Activated T-helper 17 cell treated with anti-CD3 and anti-CD28 coated beads, Interleukin-2, amount 50 U/mL, for 72 hours (primary cell): Measurements from ENCODE around the gene CRY1. TPM values are rescaled to one million over a fixed set of nuclear protein-coding genes. Genes with fewer than 3 reads are reported as not detected.
"Not testable (repeated sequence)": the region's sequence is repeated elsewhere in the genome, so short reads cannot be mapped to it uniquely, and the experiment has no call there.

Experiments
- ATAC-seq: fragments of 150-1000 bp; cut with Tn5 transposase; replicated peaks from 2 replicates; pipeline ENCODE4 v1.10.0; 2021; ENCODE audit warnings: mild to moderate bottlenecking, moderate library complexity
- H3K27ac Mint-ChIP-seq: one replicate; pipeline ENCODE4 v1.8.0; 2022; ENCODE audit warnings: mixed read lengths
- H3K27me3 Mint-ChIP-seq: one replicate; pipeline ENCODE4 v1.8.0; 2022; ENCODE audit warnings: mixed read lengths
- H3K36me3 Mint-ChIP-seq: one replicate; pipeline ENCODE4 v1.8.0; 2022; ENCODE audit warnings: low read depth, mild to moderate bottlenecking, mixed read lengths
- H3K4me1 Mint-ChIP-seq: one replicate; pipeline ENCODE4 v1.8.0; 2022; ENCODE audit warnings: mixed read lengths
- H3K4me3 Mint-ChIP-seq: one replicate; pipeline ENCODE4 v1.8.0; 2022; ENCODE audit warnings: mild to moderate bottlenecking, mixed read lengths
- H3K9me3 Mint-ChIP-seq: one replicate; pipeline ENCODE4 v1.8.0; 2022; ENCODE audit warnings: mixed read lengths
- total RNA-seq, 2 donors: library from RNA; stranded (reverse); gene quantifications; one replicate each; pipeline ENCODE4 v1.2.3, GENCODE V29; 2022

Gene CRY1
- total RNA-seq, 2 donors from 2014 or later, result 14.6 to 21.6 TPM

- Mint-ChIP-seq H3K9me3 (no peaks in the 10 kb centered on the region), H3K27me3 (peaks cover 4% of the 10 kb centered on the region), H3K4me1 (no peaks in the 10 kb centered on the region), H3K36me3 (no peaks in the 10 kb centered on the region), H3K4me3 (no peak overlapping the region), H3K27ac (no peak overlapping the region)
- ATAC-seq, result no peak
Observed at GRCh38 chr12:107096571-107096970, 3.2 kb upstream of the CRY1 start.

GRCh38 chr12:107094183-107094448 lies 767 bp upstream of the CRY1 start:
- H3K36me3 Mint-ChIP-seq, result no peaks in the 10 kb centered on the region
- H3K27me3 Mint-ChIP-seq, result peaks cover 4% of the 10 kb centered on the region
- H3K9me3 Mint-ChIP-seq, result no peaks in the 10 kb centered on the region
- H3K27ac Mint-ChIP-seq, result no peak overlapping the region
- no peak overlapping the region for H3K4me3 Mint-ChIP-seq
- ATAC-seq, result no peak
- H3K4me1 Mint-ChIP-seq, result no peaks in the 10 kb centered on the region

GRCh38 chr12:107092669-107093416 lies 506 bp downstream of the CRY1 start:
- no peaks in the 10 kb centered on the region for H3K4me1 Mint-ChIP-seq
- H3K9me3 Mint-ChIP-seq, result no peaks in the 10 kb centered on the region
- H3K27me3 Mint-ChIP-seq, result peaks cover 2% of the 10 kb centered on the region
- H3K36me3 Mint-ChIP-seq, result no peaks in the 10 kb centered on the region
- ATAC-seq, result peak; percentile 45
- no peak overlapping the region for H3K4me3 Mint-ChIP-seq
- no peak overlapping the region for H3K27ac Mint-ChIP-seq

- H3K4me3 Mint-ChIP-seq, result no peak overlapping the region
- no peaks in the 10 kb centered on the region for H3K9me3 Mint-ChIP-seq
- H3K36me3 Mint-ChIP-seq, result no peaks in the 10 kb centered on the region
- H3K27ac Mint-ChIP-seq, result no peak overlapping the region
- H3K4me1 Mint-ChIP-seq, result no peaks in the 10 kb centered on the region
- peak; percentile 21 for ATAC-seq
- no peaks in the 10 kb centered on the region for H3K27me3 Mint-ChIP-seq
Observed at GRCh38 chr12:107091989-107092641, 1.2 kb downstream of the CRY1 start.

GRCh38 chr12:107091381-107091780 lies 2.0 kb downstream of the CRY1 start:
- no peak overlapping the region for H3K4me3 Mint-ChIP-seq
- H3K36me3 Mint-ChIP-seq, result peaks cover 6% of the 10 kb centered on the region
- peaks cover 6% of the 10 kb centered on the region for H3K4me1 Mint-ChIP-seq
- ATAC-seq, result no peak
- no peaks in the 10 kb centered on the region for H3K27me3 Mint-ChIP-seq
- no peak overlapping the region for H3K27ac Mint-ChIP-seq
- H3K9me3 Mint-ChIP-seq, result no peaks in the 10 kb centered on the region

GRCh38 chr12:107090711-107091110 lies 2.6 kb downstream of the CRY1 start:
- Mint-ChIP-seq H3K4me1 (peaks cover 6% of the 10 kb centered on the region), H3K4me3 (no peak overlapping the region), H3K27ac (no peak overlapping the region), H3K9me3 (no peaks in the 10 kb centered on the region), H3K36me3 (peaks cover 6% of the 10 kb centered on the region), H3K27me3 (no peaks in the 10 kb centered on the region)
- no peak for ATAC-seq

GRCh38 chr12:107088912-107089311 lies 4.4 kb downstream of the CRY1 start:
- no peak overlapping the region for H3K27ac Mint-ChIP-seq
- no peaks in the 10 kb centered on the region for H3K9me3 Mint-ChIP-seq
- H3K36me3 Mint-ChIP-seq, result peaks cover 6% of the 10 kb centered on the region
- no peak overlapping the region for H3K4me3 Mint-ChIP-seq
- H3K27me3 Mint-ChIP-seq, result no peaks in the 10 kb centered on the region
- peaks cover 9% of the 10 kb centered on the region for H3K4me1 Mint-ChIP-seq
- ATAC-seq, result no peak

GRCh38 chr12:107086314-107086713 lies 7.0 kb downstream of the CRY1 start:
- Mint-ChIP-seq H3K4me1 (peaks cover 15% of the 10 kb centered on the region), H3K4me3 (no peak overlapping the region), H3K36me3 (peaks cover 12% of the 10 kb centered on the region), H3K9me3 (peaks cover 7% of the 10 kb centered on the region), H3K27ac (peak overlapping the region; percentile 37), H3K27me3 (no peaks in the 10 kb centered on the region)
- ATAC-seq, result no peak

- H3K4me1 Mint-ChIP-seq, result peaks cover 18% of the 10 kb centered on the region
- no peak for ATAC-seq
- H3K27me3 Mint-ChIP-seq, result no peaks in the 10 kb centered on the region
- H3K4me3 Mint-ChIP-seq, result no peak overlapping the region
- H3K27ac Mint-ChIP-seq, result no peak overlapping the region
- peaks cover 7% of the 10 kb centered on the region for H3K9me3 Mint-ChIP-seq
- peaks cover 10% of the 10 kb centered on the region for H3K36me3 Mint-ChIP-seq
Observed at GRCh38 chr12:107081778-107082177, 11.6 kb downstream of the CRY1 start.

GRCh38 chr12:107080299-107080698 lies 13.1 kb downstream of the CRY1 start:
- no peak overlapping the region for H3K4me3 Mint-ChIP-seq
- H3K4me1 Mint-ChIP-seq, result peaks cover 21% of the 10 kb centered on the region
- H3K36me3 Mint-ChIP-seq, result peaks cover 6% of the 10 kb centered on the region
- H3K9me3 Mint-ChIP-seq, result peaks cover 7% of the 10 kb centered on the region
- H3K27me3 Mint-ChIP-seq, result no peaks in the 10 kb centered on the region
- H3K27ac Mint-ChIP-seq, result no peak overlapping the region
- ATAC-seq, result no peak

- H3K27ac Mint-ChIP-seq, result no peak overlapping the region
- H3K36me3 Mint-ChIP-seq, result peaks cover 6% of the 10 kb centered on the region
- peaks cover 21% of the 10 kb centered on the region for H3K4me1 Mint-ChIP-seq
- peaks cover 7% of the 10 kb centered on the region for H3K9me3 Mint-ChIP-seq
- no peaks in the 10 kb centered on the region for H3K27me3 Mint-ChIP-seq
- ATAC-seq, result peak; percentile 89
- no peak overlapping the region for H3K4me3 Mint-ChIP-seq
Observed at GRCh38 chr12:107079172-107080011, 14.0 kb downstream of the CRY1 start.

- not testable (repeated sequence) for H3K9me3 Mint-ChIP-seq, H3K27me3 Mint-ChIP-seq, H3K27ac Mint-ChIP-seq, H3K4me3 Mint-ChIP-seq, ATAC-seq, H3K36me3 Mint-ChIP-seq
- peaks cover 25% of the 10 kb centered on the region for H3K4me1 Mint-ChIP-seq
Observed at GRCh38 chr12:107073266-107073665, 20.1 kb downstream of the CRY1 start.

- Mint-ChIP-seq H3K4me3 (no peak overlapping the region), H3K27me3 (no peaks in the 10 kb centered on the region), H3K9me3 (peaks cover 5% of the 10 kb centered on the region), H3K36me3 (peaks cover 11% of the 10 kb centered on the region), H3K4me1 (no peaks in the 10 kb centered on the region), H3K27ac (no peak overlapping the region)
- ATAC-seq, result no peak
Observed at GRCh38 chr12:107066691-107067090, 26.7 kb downstream of the CRY1 start.

GRCh38 chr12:107064687-107065086 lies 28.7 kb downstream of the CRY1 start:
- H3K36me3 Mint-ChIP-seq, result peaks cover 11% of the 10 kb centered on the region
- ATAC-seq, result no peak
- H3K4me3 Mint-ChIP-seq, result no peak overlapping the region
- H3K27me3 Mint-ChIP-seq, result no peaks in the 10 kb centered on the region
- H3K27ac Mint-ChIP-seq, result no peak overlapping the region
- H3K4me1 Mint-ChIP-seq, result no peaks in the 10 kb centered on the region
- peaks cover 5% of the 10 kb centered on the region for H3K9me3 Mint-ChIP-seq

GRCh38 chr12:107064243-107064642 lies 29.1 kb downstream of the CRY1 start:
- Mint-ChIP-seq H3K4me1 (no peaks in the 10 kb centered on the region), H3K27ac (no peak overlapping the region)

More at GRCh38 chr12:107064243-107064642, 29.1 kb downstream of the CRY1 start:
- no peaks in the 10 kb centered on the region for H3K27me3 Mint-ChIP-seq
- peaks cover 5% of the 10 kb centered on the region for H3K9me3 Mint-ChIP-seq
- no peak for ATAC-seq
- H3K36me3 Mint-ChIP-seq, result peaks cover 11% of the 10 kb centered on the region
- no peak overlapping the region for H3K4me3 Mint-ChIP-seq
